GM06990 (cell line): ENCODE measurements around the gene TTC33.

Experiments
- DNase-seq: peaks from one replicate; pipeline ENCODE4 v3.0.0-alpha.2; 2011; ENCODE audit not compliant: insufficient read length; ENCODE audit errors: extremely low read depth
- H3K27me3 ChIP-seq: replicated peaks from 2 replicates; pipeline ENCODE4 v1.6.0; 2011; ENCODE audit warnings: low read length; ENCODE audit not compliant: control insufficient read depth, insufficient read depth
- H3K36me3 ChIP-seq: 2 replicates; pipeline ENCODE4 v1.5.1; 2011; ENCODE audit warnings: low read length; ENCODE audit not compliant: control insufficient read depth, insufficient read depth
- H3K4me3 ChIP-seq: replicated peaks from 2 replicates; pipeline ENCODE4 v1.5.1; 2011; ENCODE audit warnings: low read depth, mild to moderate bottlenecking, control low read depth, low read length
- CTCF ChIP-seq: IDR thresholded peaks from 2 replicates; pipeline ENCODE4 v1.5.1; 2011; ENCODE audit warnings: low read length, control low read depth, mild to moderate bottlenecking, inconsistent platforms; ENCODE audit not compliant: insufficient read depth, poor library complexity, severe bottlenecking

TTC33 gene

GRCh38 chr5:40547994-40548575, 207.7 kb downstream of the TTC33 start:
- no peak for DNase-seq
- Histone ChIP-seq H3K27me3 (no peaks in the 10 kb centered on the region), H3K36me3 (no peaks in the 10 kb centered on the region), H3K4me3 (no peak overlapping the region)
- TF ChIP-seq CTCF, result no peak

- H3K27me3 ChIP-seq, result no peaks in the 10 kb centered on the region
- no peak for TF ChIP-seq CTCF
- no peak for DNase-seq
- no peaks in the 10 kb centered on the region for H3K36me3 ChIP-seq
- no peak overlapping the region for H3K4me3 ChIP-seq
Measured at GRCh38 chr5:40547557-40547956, 208.2 kb downstream of the TTC33 start.

- Histone ChIP-seq H3K27me3 (no peaks in the 10 kb centered on the region), H3K4me3 (no peak overlapping the region), H3K36me3 (no peaks in the 10 kb centered on the region)
- no peak for DNase-seq
- no peak for TF ChIP-seq CTCF
Measured at GRCh38 chr5:40540301-40540700, 215.5 kb downstream of the TTC33 start.

GRCh38 chr5:40524677-40525076, 231.1 kb downstream of the TTC33 start:
- no peak for DNase-seq
- no peaks in the 10 kb centered on the region for H3K36me3 ChIP-seq
- H3K4me3 ChIP-seq, result no peak overlapping the region
- no peak for TF ChIP-seq CTCF
- no peaks in the 10 kb centered on the region for H3K27me3 ChIP-seq

- no peaks in the 10 kb centered on the region for H3K27me3 ChIP-seq
- H3K36me3 ChIP-seq, result no peaks in the 10 kb centered on the region
- no peak for TF ChIP-seq CTCF
- H3K4me3 ChIP-seq, result no peak overlapping the region
- no peak for DNase-seq
Measured at GRCh38 chr5:40521925-40522324, 233.8 kb downstream of the TTC33 start.
